HG02973 (cell line): ENCODE data around the gene TRAF3.

Source experiments
- ATAC-seq: cut with Tn5 transposase; IDR thresholded peaks from one replicate; pipeline ENCODE4 v1.9.1; 2021; ENCODE audit warnings: moderate library complexity; ENCODE audit not compliant: unreplicated experiment

The TRAF3 gene

DNA sequence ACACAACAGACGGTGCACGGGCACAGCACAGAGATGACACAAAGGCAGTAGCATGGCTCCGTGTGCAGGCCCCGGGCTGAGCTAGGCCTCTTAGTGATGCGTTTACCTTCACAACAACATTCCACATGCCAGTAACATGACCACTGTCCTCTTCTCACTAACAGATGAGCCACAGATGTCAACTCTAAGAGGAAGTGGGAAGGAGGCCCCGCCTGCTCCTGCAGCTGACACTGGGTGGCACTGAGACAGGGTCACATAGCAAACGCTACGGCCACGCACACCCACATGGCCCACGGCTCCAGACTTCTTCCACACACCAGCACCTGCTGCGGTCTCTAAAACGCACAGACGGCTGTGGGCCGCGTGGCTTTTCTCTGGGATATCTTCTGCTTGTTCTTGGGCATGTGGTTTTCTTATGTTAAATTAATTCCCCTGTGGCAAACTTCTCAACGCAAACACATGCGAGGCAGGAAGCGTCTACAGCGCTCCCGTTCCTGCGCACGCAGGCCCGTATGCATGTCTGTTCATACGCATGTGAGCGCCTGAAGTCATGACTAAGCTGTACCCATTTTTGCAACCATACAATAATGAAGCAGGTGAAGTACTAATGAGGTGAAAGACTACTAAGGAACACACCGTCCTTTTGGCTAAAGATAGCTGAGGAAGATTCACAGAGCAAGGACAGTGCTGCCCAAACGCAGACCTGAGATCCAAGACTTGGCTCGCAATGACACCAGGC lies 172.0 kb downstream of the TRAF3 start:
- ATAC-seq: no peak

GRCh38 chr14:102949801-102950451 lies 172.7 kb downstream of the TRAF3 start:
- no peak for ATAC-seq

GRCh38 chr14:102951034-102951433 lies 173.8 kb downstream of the TRAF3 start:
- ATAC-seq: no peak

- no peak for ATAC-seq
These were observed 174.6 kb downstream of the TRAF3 start for GRCh38 chr14:102951799-102952198.

DNA sequence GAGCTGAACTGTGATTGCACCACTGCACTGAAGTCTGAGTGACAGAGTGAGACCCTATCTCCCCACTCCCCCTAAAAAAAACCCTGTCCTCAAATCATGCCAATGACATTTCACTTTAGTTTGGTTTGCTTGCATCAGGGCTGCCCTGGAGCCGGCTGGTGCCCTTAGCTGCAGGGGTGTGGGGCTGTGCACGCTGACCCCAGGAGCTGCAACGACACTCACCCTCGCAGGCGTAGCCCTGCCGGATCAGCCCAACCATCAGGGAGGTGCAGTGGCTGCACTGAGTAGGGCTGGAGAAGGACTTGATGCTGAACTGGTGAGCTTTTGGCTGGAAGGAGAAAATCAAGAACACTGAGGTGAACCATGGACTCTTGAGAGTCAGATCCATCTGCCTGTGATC lies 175.0 kb downstream of the TRAF3 start:
- ATAC-seq: no peak

DNA sequence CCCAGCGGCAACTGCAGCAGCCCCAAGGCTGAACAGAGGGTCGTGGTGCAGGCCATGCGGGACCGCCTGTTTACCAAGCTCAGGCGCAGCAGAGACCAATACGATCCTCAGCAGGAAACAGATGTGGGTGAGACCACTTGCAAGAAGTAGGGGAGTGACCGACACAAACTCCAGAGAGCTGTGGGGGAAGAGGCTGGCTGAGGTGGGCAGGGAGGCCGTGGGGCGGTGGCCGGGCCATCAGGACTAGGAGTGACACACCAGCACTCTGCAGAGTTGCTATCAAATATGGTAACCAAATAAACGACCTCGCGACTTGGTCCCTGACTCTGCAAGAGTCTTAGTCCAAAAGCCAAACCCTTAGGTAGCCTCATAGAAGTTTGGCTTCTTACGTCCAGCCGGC lies 175.9 kb downstream of the TRAF3 start:
- ATAC-seq: no peak

DNA sequence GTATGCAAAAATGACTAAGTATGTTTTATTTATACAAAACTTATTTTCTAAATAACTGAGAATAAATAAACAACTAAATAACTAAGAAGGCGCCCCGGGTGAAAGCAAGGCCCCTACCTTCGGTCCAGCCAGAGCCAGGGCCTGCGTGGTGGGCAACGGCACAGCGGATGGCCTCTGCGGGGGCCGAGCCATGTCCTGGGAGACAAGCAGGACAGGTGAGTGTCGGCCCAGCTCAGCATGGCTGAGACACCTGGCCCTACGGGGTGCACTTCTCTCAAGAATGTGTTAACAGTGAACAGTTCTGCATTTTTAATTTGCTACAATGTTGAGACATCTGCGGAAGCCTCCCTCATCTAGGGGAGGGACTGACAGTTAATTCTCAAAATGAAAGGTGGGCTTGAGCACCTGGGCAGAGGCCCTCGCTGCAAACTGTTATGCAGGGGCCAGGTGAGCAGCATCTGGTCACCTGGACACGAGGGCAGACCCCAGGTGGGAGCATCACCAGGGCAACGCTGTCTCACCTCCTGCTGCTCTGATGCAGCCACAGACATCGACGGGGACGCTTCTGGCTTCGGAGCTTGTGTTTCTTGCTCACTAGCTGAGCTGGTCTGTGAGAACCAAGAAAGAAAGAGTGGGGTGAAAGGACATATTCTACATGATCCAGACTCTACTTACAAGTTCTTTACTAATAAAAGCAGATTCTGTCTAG lies 177.0 kb downstream of the TRAF3 start:
- ATAC-seq: no peak

GRCh38 chr14:102955636-102956408 lies 178.6 kb downstream of the TRAF3 start:
- ATAC-seq: no peak

DNA sequence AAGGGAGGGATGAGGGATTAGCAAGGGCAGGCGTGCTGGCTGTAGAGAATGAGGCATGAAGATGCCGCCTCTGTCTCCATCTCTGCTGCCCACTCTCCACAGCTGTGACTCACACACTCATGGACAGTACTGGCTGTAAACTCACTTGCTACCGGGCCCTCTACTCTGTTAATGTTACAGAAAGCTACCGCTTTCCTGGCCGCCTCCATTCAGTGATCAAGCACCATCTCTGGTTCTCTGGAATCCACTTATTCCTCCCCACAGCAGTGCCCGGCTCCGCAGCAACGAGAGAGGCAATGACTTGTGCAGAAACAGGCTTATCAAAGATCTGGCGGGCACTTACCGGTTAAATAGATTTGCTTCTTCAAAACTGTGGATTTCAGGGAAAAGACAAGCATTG lies 180.0 kb downstream of the TRAF3 start:
- ATAC-seq: no peak

DNA sequence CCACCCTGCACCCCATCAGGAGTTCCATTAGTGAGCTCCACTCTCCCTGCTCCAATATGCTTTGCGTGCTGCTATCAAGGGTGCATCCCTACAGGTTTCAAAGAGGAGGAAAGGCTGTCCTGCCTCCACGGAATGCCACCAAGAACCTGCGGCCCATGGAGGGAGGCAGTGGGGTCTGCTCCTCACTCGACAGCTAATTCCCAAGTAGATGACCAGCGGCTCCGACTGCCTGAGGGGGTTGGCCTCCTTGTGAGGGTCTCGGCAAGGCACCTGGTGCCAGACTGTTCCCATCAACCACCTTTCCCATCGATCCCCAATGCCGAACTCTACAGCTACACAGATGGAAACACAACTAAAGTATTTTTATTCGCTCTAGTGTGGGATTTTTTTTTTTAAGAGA lies 181.2 kb downstream of the TRAF3 start:
- no peak for ATAC-seq
